ENCODE data around the gene ARHGEF25.

GRCh38 chr12:57586832-57587429, 24.3 kb upstream of the ARHGEF25 start:
- TF ChIP-seq CTCF (IDR thresholded peaks at IDR 0.05; ENCODE audit: insufficient read depth, low read length) (no peak), POLR2AphosphoS5 (IDR thresholded peaks at IDR 0.05; ENCODE audit: low read depth) (no peak), GABPA (IDR thresholded peaks at IDR 0.05; ENCODE audit: low read depth) (no peak), SPI1 (IDR thresholded peaks at IDR 0.05; ENCODE audit: borderline replicate concordance, low read depth) (no peak), REST (IDR thresholded peaks at IDR 0.05; ENCODE audit: insufficient replicate concordance, low read depth) (no peak)

Data from HL-60 (cell line).